ENCODE data around the gene TOP3B.

TOP3B gene

GRCh38 chr22:21966643-21967516 lies 15.7 kb downstream of the TOP3B start:
- H3K36me3 ChIP-seq (replicated peaks; ENCODE audit: insufficient read depth, low read length) = 0 out of 2 replicates have a peak, but pooled peaks cover 6% of the 10 kb centered on the region
- no peak overlapping the region for H3K27ac ChIP-seq (ENCODE audit: low read length)
- TF ChIP-seq EZH2phosphoT487 (IDR thresholded peaks at IDR 0.05; ENCODE audit: low read length) (no peak), CTCF (IDR thresholded peaks at IDR 0.05; ENCODE audit: low read length) (no peak), EZH2 (optimal IDR thresholded peaks at IDR 0.05; ENCODE audit: low read depth, low read length) (no peak)
- no peaks in the 10 kb centered on the region for H3K9me2 ChIP-seq (replicated peaks; ENCODE audit: insufficient read depth, low read length)
- H2AFZ ChIP-seq (ENCODE audit: low read length) = no peak overlapping the region
- H3K27me3 ChIP-seq (replicated peaks; ENCODE audit: insufficient read depth, low read length) = no peaks in the 10 kb centered on the region
- no peaks in the 10 kb centered on the region for H3K79me2 ChIP-seq (ENCODE audit: low read length)
- no peak overlapping the region for H3K4me3 ChIP-seq (ENCODE audit: low read length)
- no peaks in the 10 kb centered on the region for H3F3A ChIP-seq (ENCODE audit: insufficient read depth, low read length)
- no peak for DNase-seq
- no peaks in the 10 kb centered on the region for H3K4me1 ChIP-seq (ENCODE audit: low read length)
- no peaks in the 10 kb centered on the region for H4K20me1 ChIP-seq (ENCODE audit: insufficient read depth, low read length)
- H3K4me2 ChIP-seq (ENCODE audit: low read depth, low read length) = no peak overlapping the region
- no peaks in the 10 kb centered on the region for H3K9me3 ChIP-seq (replicated peaks; ENCODE audit: insufficient read depth, low read length)
- no peak overlapping the region for H3K9ac ChIP-seq (ENCODE audit: low read length)

- H3K9me2 ChIP-seq (replicated peaks; ENCODE audit: insufficient read depth, low read length) = no peaks in the 10 kb centered on the region
- no peaks in the 10 kb centered on the region for H4K20me1 ChIP-seq (ENCODE audit: insufficient read depth, low read length)
- H3K79me2 ChIP-seq (ENCODE audit: low read length) = no peaks in the 10 kb centered on the region
- H3K9me3 ChIP-seq (replicated peaks; ENCODE audit: insufficient read depth, low read length) = no peaks in the 10 kb centered on the region
- H3K36me3 ChIP-seq (replicated peaks; ENCODE audit: insufficient read depth, low read length) = 0 out of 2 replicates have a peak, but pooled peaks cover 3% of the 10 kb centered on the region
- no peak overlapping the region for H3K4me3 ChIP-seq (ENCODE audit: low read length)
- no peak overlapping the region for H3K9ac ChIP-seq (ENCODE audit: low read length)
- no peak for DNase-seq
- H3K27ac ChIP-seq (ENCODE audit: low read length) = no peak overlapping the region
- H2AFZ ChIP-seq (ENCODE audit: low read length) = no peak overlapping the region
- TF ChIP-seq EZH2phosphoT487 (IDR thresholded peaks at IDR 0.05; ENCODE audit: low read length) = no peak
- TF ChIP-seq CTCF (IDR thresholded peaks at IDR 0.05; ENCODE audit: low read length) = no peak
- TF ChIP-seq EZH2 (optimal IDR thresholded peaks at IDR 0.05; ENCODE audit: low read depth, low read length) = no peak
- H3K27me3 ChIP-seq (replicated peaks; ENCODE audit: insufficient read depth, low read length) = no peaks in the 10 kb centered on the region
- H3F3A ChIP-seq (ENCODE audit: insufficient read depth, low read length) = no peaks in the 10 kb centered on the region
- H3K4me2 ChIP-seq (ENCODE audit: low read depth, low read length) = no peak overlapping the region
- no peaks in the 10 kb centered on the region for H3K4me1 ChIP-seq (ENCODE audit: low read length)
Observed at GRCh38 chr22:21965762-21966288, 16.8 kb downstream of the TOP3B start.

- Histone ChIP-seq H3K36me3 (replicated peaks; ENCODE audit: insufficient read depth, low read length) (0 out of 2 replicates have a peak, but pooled peaks cover 3% of the 10 kb centered on the region), H3K9me2 (replicated peaks; ENCODE audit: insufficient read depth, low read length) (no peaks in the 10 kb centered on the region), H3F3A (ENCODE audit: insufficient read depth, low read length) (no peaks in the 10 kb centered on the region), H3K27ac (ENCODE audit: low read length) (no peak overlapping the region), H3K4me3 (ENCODE audit: low read length) (no peak overlapping the region), H3K9ac (ENCODE audit: low read length) (no peak overlapping the region), H3K79me2 (ENCODE audit: low read length) (no peaks in the 10 kb centered on the region), H2AFZ (ENCODE audit: low read length) (no peak overlapping the region), H3K9me3 (replicated peaks; ENCODE audit: insufficient read depth, low read length) (no peaks in the 10 kb centered on the region), H3K4me2 (ENCODE audit: low read depth, low read length) (no peak overlapping the region), H3K27me3 (replicated peaks; ENCODE audit: insufficient read depth, low read length) (no peaks in the 10 kb centered on the region), H4K20me1 (ENCODE audit: insufficient read depth, low read length) (no peaks in the 10 kb centered on the region), H3K4me1 (ENCODE audit: low read length) (no peaks in the 10 kb centered on the region)
- TF ChIP-seq CTCF (IDR thresholded peaks at IDR 0.05; ENCODE audit: low read length) = no peak
- TF ChIP-seq EZH2 (optimal IDR thresholded peaks at IDR 0.05; ENCODE audit: low read depth, low read length) = no peak
- TF ChIP-seq EZH2phosphoT487 (IDR thresholded peaks at IDR 0.05; ENCODE audit: low read length) = no peak
- DNase-seq = no peak
Observed at GRCh38 chr22:21964918-21965484, 17.6 kb downstream of the TOP3B start.
